ENCODE data around the gene PPP4R1.
A peak's percentile ranks its signal among the peaks of the same experiment; 100 is the strongest.
"Not testable (repeated sequence)": the region's sequence is repeated elsewhere in the genome, so short reads cannot be mapped to it uniquely, and the experiment has no call there.

Gene PPP4R1

GRCh38 chr18:9629709-9630108 is 15.3 kb upstream of the PPP4R1 start:
- DNase-seq, result no peak

DNA sequence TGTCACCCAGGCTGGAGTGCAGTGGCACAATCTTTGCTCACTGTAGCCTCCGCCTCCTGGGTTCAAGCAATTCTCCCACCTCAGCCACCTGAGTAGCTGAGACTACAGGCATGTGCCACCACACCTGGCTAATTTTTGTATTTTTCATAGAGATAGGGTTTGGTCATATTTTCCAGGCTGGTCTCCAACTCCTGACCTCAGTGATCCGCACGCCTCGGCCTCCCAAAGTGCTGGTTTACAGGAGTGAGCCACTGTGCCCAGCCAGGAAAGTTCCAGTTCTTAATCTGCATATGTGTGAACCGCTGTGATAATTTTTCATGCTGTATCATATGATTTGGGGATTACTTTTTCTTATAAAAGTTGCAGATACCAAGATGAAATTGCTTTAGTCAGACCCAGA is 14.6 kb upstream of the PPP4R1 start:
- DNase-seq, result no peak

- no peak for DNase-seq
Measured at GRCh38 chr18:9627642-9628041, 13.3 kb upstream of the PPP4R1 start.

DNA sequence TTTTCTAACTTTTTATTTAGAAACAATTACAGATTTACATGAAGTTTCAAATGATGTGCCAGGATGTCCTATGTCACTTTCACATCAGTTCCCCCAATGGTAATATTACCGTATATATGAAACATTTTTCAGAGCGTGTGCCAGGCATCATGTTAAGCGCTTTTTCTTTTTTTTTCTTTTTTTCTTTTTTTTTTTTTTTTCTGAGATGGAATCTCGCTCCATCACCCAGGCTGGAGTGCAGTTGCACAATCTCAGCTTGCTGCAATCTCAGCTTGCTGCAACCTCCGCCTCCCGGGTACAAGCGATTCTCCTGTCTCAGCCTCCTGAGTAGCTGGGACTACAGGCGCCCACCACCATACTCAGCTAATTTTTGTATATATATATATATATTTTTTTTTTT is 5.6 kb upstream of the PPP4R1 start:
- no peak for DNase-seq

GRCh38 chr18:9619545-9619944 is 5.2 kb upstream of the PPP4R1 start:
- DNase-seq, result no peak

DNA sequence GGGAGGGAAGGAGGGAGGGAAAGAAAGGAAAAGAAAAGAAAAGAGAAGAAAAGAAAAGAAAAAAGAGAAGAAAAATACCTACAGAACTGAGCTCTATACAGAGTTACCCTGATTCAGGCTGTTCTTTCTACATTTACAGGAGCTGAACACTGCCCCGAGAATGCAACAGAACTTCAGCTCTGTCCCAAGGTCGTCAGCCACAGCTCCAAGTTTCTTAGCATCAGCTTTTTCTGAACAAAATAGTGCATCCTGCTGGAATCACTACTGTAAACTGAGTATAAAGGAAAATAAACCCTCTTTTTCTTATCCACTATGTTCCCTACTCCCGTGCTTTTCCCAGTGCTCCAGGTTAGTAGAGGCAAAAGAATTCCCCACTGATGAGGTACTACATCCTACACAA is 4.7 kb upstream of the PPP4R1 start:
- no peak for DNase-seq

DNA sequence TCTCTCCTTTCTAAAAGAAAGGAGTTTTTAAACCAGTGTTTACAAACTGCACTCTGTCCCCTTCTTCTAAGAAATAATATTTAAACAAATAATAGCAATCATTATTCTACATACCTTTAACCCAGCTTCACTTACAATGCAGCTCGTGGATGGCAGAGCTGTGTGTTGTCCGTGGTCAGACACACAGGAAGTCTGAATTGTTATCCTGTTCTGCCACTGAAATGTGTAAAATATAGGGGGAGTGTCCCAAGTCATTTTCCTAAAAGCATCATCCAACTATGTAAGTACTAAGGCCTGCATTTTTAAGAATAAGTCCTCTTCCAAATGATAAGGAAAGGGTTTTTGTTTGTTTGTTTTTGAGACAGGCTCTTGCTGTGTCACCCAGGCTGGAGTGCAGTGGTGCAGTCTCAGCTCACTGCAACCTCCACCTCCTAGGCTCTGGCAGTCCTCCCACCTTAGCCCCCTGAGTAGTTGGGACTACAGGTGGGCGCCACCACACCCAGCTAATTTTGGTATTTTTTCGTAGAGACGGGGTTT is 2.7 kb upstream of the PPP4R1 start:
- DNase-seq, result no peak

DNA sequence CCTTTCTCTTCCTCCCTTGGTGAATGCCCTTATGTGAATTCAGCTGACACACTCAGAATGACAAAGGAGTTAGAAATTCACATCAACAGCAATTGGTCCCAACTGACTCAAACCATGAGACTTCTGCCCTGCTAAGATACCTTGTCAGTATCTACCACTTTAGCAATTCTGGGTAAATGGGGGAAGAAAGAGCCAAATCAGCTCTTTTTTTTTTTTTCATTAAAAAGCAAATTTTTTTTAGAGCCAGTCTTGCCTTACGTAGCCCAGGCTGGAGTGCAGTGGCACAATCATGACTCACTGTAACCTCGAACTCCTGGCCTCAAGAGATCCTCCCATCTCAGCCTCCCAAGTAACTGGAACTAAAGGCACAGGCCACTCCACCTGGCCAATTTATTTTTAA is 1.7 kb upstream of the PPP4R1 start:
- no peak for DNase-seq

- DNase-seq, result no peak
Measured at GRCh38 chr18:9615280-9615797, 980 bp upstream of the PPP4R1 start.

GRCh38 chr18:9613550-9614400 is 584 bp downstream of the PPP4R1 start:
- peak; percentile 6 to 29 for DNase-seq

- DNase-seq, result no peak
Measured at GRCh38 chr18:9612977-9613376, 1.4 kb downstream of the PPP4R1 start.

GRCh38 chr18:9612215-9612830 is 2.0 kb downstream of the PPP4R1 start:
- DNase-seq, result peak; percentile 9 to 18

- no peak for DNase-seq
Measured at GRCh38 chr18:9609190-9609589, 5.2 kb downstream of the PPP4R1 start.

DNA sequence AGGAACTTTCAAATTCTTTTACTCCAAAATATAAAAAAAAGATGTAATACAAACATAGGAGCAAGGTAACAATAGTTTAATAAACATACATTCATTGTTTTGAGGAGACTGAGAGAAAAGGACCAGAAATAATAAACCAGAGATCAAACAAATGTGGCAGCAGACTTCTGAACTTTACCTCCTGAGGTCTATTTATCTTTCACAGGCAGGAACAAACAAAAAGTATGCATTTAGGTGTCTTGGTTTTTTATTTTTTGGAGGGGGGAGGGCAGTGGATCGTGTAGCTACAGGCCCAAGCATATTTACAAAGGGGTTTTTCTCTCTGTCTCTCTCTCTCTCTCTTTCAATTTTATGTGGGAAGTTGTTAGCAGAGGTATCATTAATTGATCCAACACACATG is 5.6 kb downstream of the PPP4R1 start:
- no peak for DNase-seq

DNA sequence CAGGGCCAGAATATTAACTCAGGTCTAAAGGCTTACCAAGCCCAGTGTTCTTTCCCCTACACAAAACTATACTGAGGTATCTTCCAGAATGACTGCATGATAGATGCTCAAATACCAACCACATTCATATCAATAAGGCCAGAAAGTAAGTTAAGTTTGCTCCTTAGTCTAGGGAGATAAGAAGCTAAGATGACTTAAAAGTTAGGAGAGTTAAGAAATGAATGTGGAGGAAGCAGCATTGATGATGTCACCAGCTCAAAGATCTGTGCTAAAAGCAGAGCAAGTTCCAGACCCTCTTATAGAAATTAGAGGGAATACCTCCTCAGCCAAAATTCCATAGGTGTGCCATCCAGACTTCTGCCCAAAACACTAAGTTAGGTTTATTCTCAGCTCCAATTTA is 6.1 kb downstream of the PPP4R1 start:
- DNase-seq, result no peak

DNA sequence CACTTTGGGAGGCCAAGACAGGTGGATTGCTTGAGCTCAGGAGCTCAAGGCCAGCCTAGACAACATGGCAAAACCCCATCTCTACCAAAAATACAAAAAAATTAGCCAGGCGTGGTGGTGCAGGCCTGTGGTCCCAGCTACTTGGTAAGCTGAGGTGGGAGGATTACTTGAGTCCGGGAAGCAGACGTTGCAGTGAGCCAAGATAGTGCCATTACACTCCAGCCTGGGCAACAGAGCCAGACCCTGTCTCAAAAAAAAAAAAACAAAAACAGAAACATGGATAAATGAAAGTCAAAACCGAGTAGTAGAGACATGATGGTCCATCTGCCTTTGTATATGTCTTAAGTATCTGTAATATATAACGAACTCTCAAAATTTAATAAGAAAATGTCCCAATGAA is 7.2 kb downstream of the PPP4R1 start:
- DNase-seq, result not testable (repeated sequence)

DNA sequence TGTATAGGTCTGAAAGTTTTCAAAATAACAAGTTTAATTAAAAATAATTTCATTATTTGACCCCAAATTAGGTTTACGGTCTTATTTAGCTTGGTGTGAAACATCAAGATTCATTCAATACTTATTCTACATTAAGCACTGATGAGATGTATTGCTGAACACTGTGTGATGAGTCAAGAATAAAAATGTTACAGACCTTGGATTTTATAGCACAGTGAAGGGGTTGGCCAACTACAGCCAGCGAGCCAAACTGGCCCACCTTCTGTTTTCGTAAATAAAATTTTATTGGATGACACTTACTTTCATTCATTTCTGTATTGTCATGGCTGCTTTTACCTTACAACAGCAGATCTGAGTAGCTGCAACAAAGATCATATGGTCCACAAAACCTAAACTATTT is 8.3 kb downstream of the PPP4R1 start:
- DNase-seq, result no peak

DNA sequence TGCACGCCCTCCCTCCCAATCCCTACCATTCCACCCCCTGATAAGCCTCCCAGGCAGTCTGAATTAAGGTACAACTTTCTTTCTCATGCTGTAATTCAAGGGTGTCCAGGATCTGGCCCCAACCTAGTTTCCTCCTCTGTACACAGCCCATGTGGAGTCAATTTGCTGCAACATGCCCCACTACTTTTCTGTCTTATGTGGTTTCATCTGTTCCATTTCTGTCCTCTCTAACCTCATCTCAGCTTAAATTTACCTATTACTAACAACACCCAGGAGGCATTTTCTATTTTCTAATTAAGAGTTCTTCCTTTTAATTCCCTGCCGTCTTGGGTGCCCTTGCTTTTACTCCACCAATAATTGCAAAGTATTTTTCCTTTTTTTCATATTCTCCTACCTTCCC is 10.0 kb downstream of the PPP4R1 start:
- DNase-seq, result no peak

DNA sequence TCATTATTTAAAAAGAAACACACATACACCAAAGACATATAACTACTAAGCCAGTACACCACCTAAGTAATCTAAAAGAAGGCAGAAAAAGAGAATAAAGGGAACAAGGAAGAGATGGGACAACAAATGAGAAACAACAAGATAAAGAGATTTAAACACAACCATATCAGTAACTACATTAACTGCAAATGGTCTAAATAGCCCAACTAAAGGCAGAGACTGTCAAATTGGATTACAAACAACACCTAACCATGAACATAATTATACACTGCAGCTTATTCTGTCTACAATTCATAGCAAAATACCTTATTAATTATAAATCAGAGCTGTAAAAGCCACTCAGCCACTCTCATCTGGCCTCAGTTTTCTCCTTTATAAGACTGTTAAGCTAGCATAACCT is 15.0 kb downstream of the PPP4R1 start:
- no peak for DNase-seq

DNA sequence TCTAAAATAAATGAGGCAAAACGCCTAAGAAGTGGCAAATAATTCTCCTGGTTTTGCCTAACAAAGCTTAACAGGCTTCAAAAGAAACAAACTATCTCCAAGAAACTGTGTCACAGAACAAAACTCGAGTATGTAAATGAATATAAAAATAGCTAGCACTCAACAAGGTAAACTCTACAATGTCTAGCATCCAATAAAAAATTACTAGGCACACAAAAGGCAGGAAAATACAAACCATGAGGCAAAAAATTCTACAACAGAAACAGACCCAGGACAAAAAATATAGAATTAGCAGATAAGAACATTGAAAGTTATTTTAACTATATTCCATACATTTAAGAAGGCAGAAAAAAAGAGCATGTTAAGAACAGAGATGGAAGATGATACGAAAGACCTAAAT is 16.8 kb downstream of the PPP4R1 start:
- no peak for DNase-seq

DNA sequence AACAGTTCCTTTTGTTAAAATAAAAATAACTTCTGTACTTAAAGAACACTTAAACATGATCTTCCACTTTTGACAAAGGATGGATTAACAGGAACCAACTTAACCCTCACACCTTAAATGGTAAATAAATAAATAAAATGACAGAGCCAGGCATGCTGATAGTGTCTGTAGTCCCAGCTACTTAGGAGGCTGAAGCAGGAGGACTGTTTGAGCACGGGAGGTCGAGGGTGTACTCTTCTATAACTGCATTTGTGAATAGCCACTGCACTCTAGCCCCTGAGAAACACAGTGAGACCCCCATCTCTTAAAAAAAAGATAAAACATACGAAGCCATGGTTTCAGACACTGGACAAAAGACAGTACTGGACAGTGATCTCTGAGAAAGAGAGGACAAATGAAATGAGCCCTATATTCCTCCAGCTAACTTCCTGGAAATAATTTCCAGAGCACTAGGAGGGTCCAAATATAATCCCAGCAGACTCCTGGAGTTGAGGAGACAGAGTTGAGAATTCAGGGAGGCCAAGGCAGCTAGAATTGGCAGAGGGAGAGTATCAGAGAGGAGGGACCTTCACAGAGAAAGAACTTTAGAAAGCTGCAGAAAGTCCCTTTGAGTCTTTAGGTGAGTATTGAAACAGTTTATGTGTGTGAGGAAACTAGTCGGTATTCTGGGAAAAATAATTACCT is 17.4 kb downstream of the PPP4R1 start:
- DNase-seq, result no peak

GRCh38 chr18:9596226-9596625 is 18.1 kb downstream of the PPP4R1 start:
- DNase-seq, result no peak

GRCh38 chr18:9594823-9595596 is 19.3 kb downstream of the PPP4R1 start:
- DNase-seq, result no peak
